ENCODE data around the gene PXMP2.
"Not testable (repeated sequence)": the region's sequence is repeated elsewhere in the genome, so short reads cannot be mapped to it uniquely, and the experiment has no call there.

PXMP2 gene

GRCh38 chr12:132746613-132747012 is 59.2 kb downstream of the PXMP2 start:
- ChIA-PET CTCF (no interaction called here), POLR2A (no interaction called here)
- TF ChIP-seq CTCF (IDR thresholded peaks at IDR 0.05; ENCODE audit: insufficient read depth, low read length, missing control alignments): no peak
- H3K4me3 ChIP-seq (ENCODE audit: low read depth, low read length): no peak overlapping the region
- DNase-seq (ENCODE audit: low read depth, low spot score): no peak

- no peak for TF ChIP-seq CTCF (IDR thresholded peaks at IDR 0.05; ENCODE audit: insufficient read depth, low read length, missing control alignments)
- ChIA-PET CTCF (no interaction called here), POLR2A (no interaction called here)
- no peak for DNase-seq (ENCODE audit: low read depth, low spot score)
- H3K4me3 ChIP-seq (ENCODE audit: low read depth, low read length): no peak overlapping the region
These were observed 60.0 kb downstream of the PXMP2 start for GRCh38 chr12:132747395-132747794.

GRCh38 chr12:132747896-132748295 is 60.5 kb downstream of the PXMP2 start:
- DNase-seq (ENCODE audit: low read depth, low spot score): no peak
- no peak for TF ChIP-seq CTCF (IDR thresholded peaks at IDR 0.05; ENCODE audit: insufficient read depth, low read length, missing control alignments)
- ChIA-PET CTCF (no interaction called here), POLR2A (no interaction called here)
- H3K4me3 ChIP-seq (ENCODE audit: low read depth, low read length): no peak overlapping the region

- no peak for DNase-seq (ENCODE audit: low read depth, low spot score)
- no peak overlapping the region for H3K4me3 ChIP-seq (ENCODE audit: low read depth, low read length)
- ChIA-PET CTCF (no interaction called here), POLR2A (no interaction called here)
- no peak for TF ChIP-seq CTCF (IDR thresholded peaks at IDR 0.05; ENCODE audit: insufficient read depth, low read length, missing control alignments)
These were observed 60.9 kb downstream of the PXMP2 start for GRCh38 chr12:132748319-132748718.

GRCh38 chr12:132753670-132754069 is 66.3 kb downstream of the PXMP2 start:
- POLR2A ChIA-PET; DNase-seq (ENCODE audit: low read depth, low spot score); CTCF ChIA-PET: not testable (repeated sequence)

GRCh38 chr12:132754160-132754932 is 67.0 kb downstream of the PXMP2 start:
- POLR2A ChIA-PET: no interaction called here
- TF ChIP-seq CTCF (IDR thresholded peaks at IDR 0.05; ENCODE audit: insufficient read depth, low read length, missing control alignments): no peak
- H3K4me3 ChIP-seq (ENCODE audit: low read depth, low read length): no peak overlapping the region
- no peak for DNase-seq (ENCODE audit: low read depth, low spot score)
- CTCF ChIA-PET: interaction anchor here (1.2 kb wide), 1 partner anchor 10 kb away, joined by 4 read pairs; no protein-coding TSS in a partner anchor

More at GRCh38 chr12:132753670-132754069, 66.3 kb downstream of the PXMP2 start:
- not testable (repeated sequence) for H3K4me3 ChIP-seq (ENCODE audit: low read depth, low read length)
